ENCODE data around the gene PHF23. TPM values are rescaled to one million over a fixed set of nuclear protein-coding genes. Genes with fewer than 3 reads are reported as not detected.
"Not testable (repeated sequence)": the region's sequence is repeated elsewhere in the genome, so short reads cannot be mapped to it uniquely, and the experiment has no call there.

The PHF23 gene
- total RNA-seq, 1 experiment from 2014 or later = 48.5 TPM

- DNase-seq (ENCODE audit: low read depth, low spot score) = no peak
- no TSS peak for BruUV-seq (replicated peaks)
- H3K9me2 ChIP-seq (ENCODE audit: insufficient read depth) = no peaks in the 10 kb centered on the region
- ATAC-seq = no peak
- intact Hi-C loops (cut with micrococcal nuclease) = no loop called here
- no peak overlapping the region for H3K27ac ChIP-seq (ENCODE audit: low read depth, low read length)
- no peak overlapping the region for H2AFZ ChIP-seq (ENCODE audit: low read depth, low read length, poor library complexity, severe bottlenecking)
- POLR2A ChIA-PET = interaction anchor here (0.7 kb wide), 1 partner anchor 1000 kb away, joined by 3 read pairs; the partner anchor contains the start of gene PFAS
- H4K20me1 ChIP-seq (ENCODE audit: insufficient read depth) = no peaks in the 10 kb centered on the region
- no peaks in the 10 kb centered on the region for H3K9me3 ChIP-seq (ENCODE audit: control insufficient read depth in 1 of 2, insufficient read depth in 1 of 2, low read depth in 1 of 2, low read length in 2 of 2)
- 0 out of 2 replicates have a peak overlapping the region, but pooled peaks have one; percentile 4 for H3K9ac ChIP-seq (ENCODE audit: low read length)
- H3K79me2 ChIP-seq (ENCODE audit: insufficient read depth, low read length) = peaks cover 70% of the 10 kb centered on the region
- H3K4me1 ChIP-seq (ENCODE audit: control insufficient read depth in 1 of 2, insufficient read depth in 2 of 2, low read length in 2 of 2) = peaks cover 13 to 25% of the 10 kb centered on the region in 2 experiments
- no peak overlapping the region for H3K4me3 ChIP-seq (replicated peaks in 1 of 2; ENCODE audit: low read depth in 1 of 2, low read length in 2 of 2)
- CTCF ChIA-PET = interaction anchor here (1.9 kb wide), 1 partner anchor 28 kb away, joined by 5 read pairs; no protein-coding TSS in a partner anchor
- TF ChIP-seq CBX3 (IDR thresholded peaks at IDR 0.05; ENCODE audit: low read depth) = no peak
- TF ChIP-seq SRF (IDR thresholded peaks at IDR 0.05; ENCODE audit: low read depth) = no peak
- TF ChIP-seq SP1 (IDR thresholded peaks at IDR 0.05; ENCODE audit: low read depth) = no peak
- no peak for TF ChIP-seq RAD21 (IDR thresholded peaks at IDR 0.05; ENCODE audit: low read depth)
- RAD21 ChIA-PET (ENCODE audit: low non-redundant PET in 1 of 2, low total read pairs in 2 of 2, uncharacterized antibody in 2 of 2, unreplicated experiment in 2 of 2) = no interaction called here
- H3K36me3 ChIP-seq (ENCODE audit: control insufficient read depth in 1 of 2, insufficient read depth in 2 of 2, low read length in 2 of 2) = peaks cover 14 to 27% of the 10 kb centered on the region in 2 experiments; a peak in 3 of 4 replicates
- H3K4me2 ChIP-seq (ENCODE audit: low read length) = no peak overlapping the region
- no peaks in the 10 kb centered on the region for H3K27me3 ChIP-seq (ENCODE audit: insufficient read depth, low read length)
Measured at GRCh38 chr17:7248796-7249195, 9.5 kb upstream of the PHF23 start.

- ChIA-PET RAD21 (ENCODE audit: low non-redundant PET in 1 of 2, low total read pairs in 2 of 2, uncharacterized antibody in 2 of 2, unreplicated experiment in 2 of 2) (no interaction called here), CTCF (no interaction called here), POLR2A (no interaction called here)
- no peak overlapping the region for H3K4me3 ChIP-seq (replicated peaks in 1 of 2; ENCODE audit: low read depth in 1 of 2, low read length in 2 of 2)
- intact Hi-C loops (cut with micrococcal nuclease) = no loop called here
- no peak overlapping the region for H3K27ac ChIP-seq (ENCODE audit: low read depth, low read length)
- ATAC-seq (no peak), DNase-seq (ENCODE audit: low read depth, low spot score) (no peak)
- H3K4me1 ChIP-seq (ENCODE audit: control insufficient read depth in 1 of 2, insufficient read depth in 2 of 2, low read length in 2 of 2) = peaks cover 13 to 30% of the 10 kb centered on the region in 2 experiments
- no peaks in the 10 kb centered on the region for H3K27me3 ChIP-seq (ENCODE audit: insufficient read depth, low read length)
- no peak overlapping the region for H3K9ac ChIP-seq (ENCODE audit: low read length)
- no peak for TF ChIP-seq EZH2 (IDR thresholded peaks at IDR 0.05)
- TF ChIP-seq SP1 (IDR thresholded peaks at IDR 0.05; ENCODE audit: low read depth) = no peak
- no peak for TF ChIP-seq CTCF (IDR thresholded peaks at IDR 0.05 in 2 of 3, conservative IDR thresholded peaks at IDR 0.05 in 1 of 3; ENCODE audit: borderline replicate concordance in 1 of 3, insufficient read depth in 1 of 3, low read depth in 2 of 3, low read length in 2 of 3)
- TF ChIP-seq ATF3 (IDR thresholded peaks at IDR 0.05) = no peak
- TF ChIP-seq POLR2A (IDR thresholded peaks at IDR 0.05; ENCODE audit: borderline replicate concordance, extremely low read depth, insufficient read depth, insufficient read length) = no peak
- TF ChIP-seq SRF (IDR thresholded peaks at IDR 0.05; ENCODE audit: low read depth) = no peak
- TF ChIP-seq ZNF274 (IDR thresholded peaks at IDR 0.05; ENCODE audit: low read depth, low read length) = no peak
- BruUV-seq (replicated peaks) = no TSS peak
- no peak overlapping the region for H2AFZ ChIP-seq (ENCODE audit: low read depth, low read length, poor library complexity, severe bottlenecking)
- H3K9me3 ChIP-seq (ENCODE audit: control insufficient read depth in 1 of 2, insufficient read depth in 1 of 2, low read depth in 1 of 2, low read length in 2 of 2) = no peaks in the 10 kb centered on the region
- H3K4me2 ChIP-seq (ENCODE audit: low read length) = no peak overlapping the region
- H3K9me2 ChIP-seq (ENCODE audit: insufficient read depth) = no peaks in the 10 kb centered on the region
- H3K79me2 ChIP-seq (ENCODE audit: insufficient read depth, low read length) = peaks cover 62% of the 10 kb centered on the region
- no peaks in the 10 kb centered on the region for H4K20me1 ChIP-seq (ENCODE audit: insufficient read depth)
- peaks cover 14 to 28% of the 10 kb centered on the region in 2 experiments; a peak in 3 of 4 replicates for H3K36me3 ChIP-seq (ENCODE audit: control insufficient read depth in 1 of 2, insufficient read depth in 2 of 2, low read length in 2 of 2)
Measured at GRCh38 chr17:7246779-7247178, 7.5 kb upstream of the PHF23 start.

- Histone ChIP-seq H3K4me2 (ENCODE audit: low read length) (peak overlapping the region; percentile 79; the same call in 1 of the 2 replicates), H3K4me1 (ENCODE audit: control insufficient read depth in 1 of 2, insufficient read depth in 2 of 2, low read length in 2 of 2) (peaks cover 17 to 35% of the 10 kb centered on the region in 2 experiments), H3K79me2 (ENCODE audit: insufficient read depth, low read length) (peaks cover 54% of the 10 kb centered on the region), H3K27ac (ENCODE audit: low read depth, low read length) (peak overlapping the region; percentile 92; the same call in 1 of the 2 replicates), H3K36me3 (ENCODE audit: control insufficient read depth in 1 of 2, insufficient read depth in 2 of 2, low read length in 2 of 2) (peaks cover 19 to 36% of the 10 kb centered on the region in 2 experiments; a peak in 3 of 4 replicates)
- ATAC-seq; H3K27me3 ChIP-seq (ENCODE audit: insufficient read depth, low read length); H3K9me3 ChIP-seq (ENCODE audit: control insufficient read depth in 1 of 2, insufficient read depth in 1 of 2, low read depth in 1 of 2, low read length in 2 of 2); DNase-seq (ENCODE audit: low read depth, low spot score); RAD21 ChIA-PET (ENCODE audit: low non-redundant PET in 1 of 2, low total read pairs in 2 of 2, uncharacterized antibody in 2 of 2, unreplicated experiment in 2 of 2); H3K4me3 ChIP-seq (replicated peaks in 1 of 2; ENCODE audit: low read depth in 1 of 2, low read length in 2 of 2); POLR2A ChIA-PET; H2AFZ ChIP-seq (ENCODE audit: low read depth, low read length, poor library complexity, severe bottlenecking); CTCF ChIA-PET; H4K20me1 ChIP-seq (ENCODE audit: insufficient read depth); H3K9me2 ChIP-seq (ENCODE audit: insufficient read depth); BruUV-seq (replicated peaks); H3K9ac ChIP-seq (ENCODE audit: low read length); intact Hi-C loops (cut with micrococcal nuclease): not testable (repeated sequence)
Measured at GRCh38 chr17:7243838-7244237, 4.6 kb upstream of the PHF23 start.

Data from HCT116 (cell line).